Gastroesophageal sphincter (tissue), 3 donors: ENCODE data around the gene RBM14.

ENCODE experiments used
- CTCF ChIP-seq, 4 experiments: fragments of 200-600 bp in 2 of 4; fragments of 450-650 bp in 2 of 4; sonication (generic) in 1 of 4; IDR thresholded peaks; one replicate each; pipeline ENCODE4 v1.5.1; 2017 to 2019; ENCODE audit warnings: antibody characterized with exemption in 4 of 4, mild to moderate bottlenecking in 2 of 4, moderate library complexity in 2 of 4
- POLR2A ChIP-seq, 2 donors: fragments of 450-650 bp; IDR thresholded peaks; one replicate each; pipeline ENCODE4 v1.6.1; 2017; ENCODE audit warnings: antibody characterized with exemption in 2 of 2, mild to moderate bottlenecking in 2 of 2, moderate library complexity in 1 of 2
- POLR2AphosphoS5 ChIP-seq: sonication (generic); formaldehyde crosslinking; IDR thresholded peaks from one replicate; pipeline ENCODE4 v1.6.1; 2017; ENCODE audit warnings: antibody characterized with exemption

GRCh38 chr11:66586136-66586535 lies 30.3 kb upstream of the RBM14 start:
- no peak for TF ChIP-seq CTCF (IDR thresholded peaks at IDR 0.05)
- TF ChIP-seq POLR2A (IDR thresholded peaks at IDR 0.05) = no peak
- no peak for TF ChIP-seq POLR2AphosphoS5
